GM18502 (cell line): ENCODE measurements around the gene ATP2A1.
"Not testable (repeated sequence)": the region's sequence is repeated elsewhere in the genome, so short reads cannot be mapped to it uniquely, and the experiment has no call there.

Source experiments
- ATAC-seq: cut with Tn5 transposase; IDR thresholded peaks from one replicate; pipeline ENCODE4 v1.9.1; 2021; ENCODE audit warnings: mild to moderate bottlenecking; ENCODE audit not compliant: unreplicated experiment, poor library complexity

The ATP2A1 gene

GRCh38 chr16:28880589-28880915 lies 2.3 kb downstream of the ATP2A1 start:
- ATAC-seq, result no peak

GRCh38 chr16:28880955-28881354 lies 2.7 kb downstream of the ATP2A1 start:
- no peak for ATAC-seq

DNA sequence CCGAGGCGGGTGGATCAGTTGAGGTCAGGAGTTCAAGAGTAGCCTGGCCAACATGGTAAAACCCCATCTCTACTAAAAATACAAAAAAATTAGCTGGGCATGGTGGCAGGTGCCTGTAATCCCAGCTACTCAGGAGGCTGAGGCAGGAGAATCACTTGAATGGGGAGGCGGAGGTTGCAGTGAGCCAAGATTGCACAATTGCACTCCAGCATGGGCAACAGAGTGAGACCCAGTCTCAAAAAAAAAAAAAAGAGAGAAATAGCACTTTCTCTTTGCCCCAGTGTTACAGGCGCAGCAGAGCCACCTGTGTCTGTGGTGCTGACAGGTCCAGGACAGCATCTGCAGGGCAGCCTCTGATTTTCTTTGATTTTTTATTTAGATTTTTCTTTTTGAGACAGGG lies 3.3 kb downstream of the ATP2A1 start:
- ATAC-seq, result not testable (repeated sequence)

DNA sequence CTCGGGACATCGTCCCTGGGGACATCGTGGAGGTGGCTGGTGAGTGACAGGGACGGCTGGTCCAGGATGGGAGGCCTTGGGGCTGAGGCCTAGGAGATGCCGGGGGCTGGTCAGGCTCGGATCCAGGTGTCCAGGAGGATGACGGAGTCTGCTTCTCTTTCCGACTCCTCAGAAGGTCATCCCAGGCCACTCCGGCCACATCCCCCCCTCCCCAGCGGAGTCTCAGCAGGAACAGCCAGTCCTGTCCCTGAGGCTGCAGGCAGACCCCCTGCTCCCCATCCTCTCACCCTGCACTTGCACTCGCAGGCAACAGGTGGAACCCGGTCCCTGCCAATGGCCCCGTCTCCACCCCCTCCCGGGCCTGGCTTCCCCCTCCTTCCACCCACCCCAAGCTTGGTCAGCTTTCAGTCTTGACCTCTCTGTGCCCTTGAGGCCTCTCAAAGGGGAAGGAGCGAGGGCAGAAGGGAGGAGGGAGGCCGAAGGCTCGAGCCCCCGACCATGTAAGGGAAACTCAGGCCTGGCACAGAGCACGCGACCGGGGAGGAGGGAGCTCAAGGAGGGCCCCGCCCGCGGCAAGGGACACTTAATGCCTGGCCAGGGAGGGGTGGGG lies 4.4 kb downstream of the ATP2A1 start:
- no peak for ATAC-seq

GRCh38 chr16:28883221-28883996 lies 5.1 kb downstream of the ATP2A1 start:
- ATAC-seq, result no peak

DNA sequence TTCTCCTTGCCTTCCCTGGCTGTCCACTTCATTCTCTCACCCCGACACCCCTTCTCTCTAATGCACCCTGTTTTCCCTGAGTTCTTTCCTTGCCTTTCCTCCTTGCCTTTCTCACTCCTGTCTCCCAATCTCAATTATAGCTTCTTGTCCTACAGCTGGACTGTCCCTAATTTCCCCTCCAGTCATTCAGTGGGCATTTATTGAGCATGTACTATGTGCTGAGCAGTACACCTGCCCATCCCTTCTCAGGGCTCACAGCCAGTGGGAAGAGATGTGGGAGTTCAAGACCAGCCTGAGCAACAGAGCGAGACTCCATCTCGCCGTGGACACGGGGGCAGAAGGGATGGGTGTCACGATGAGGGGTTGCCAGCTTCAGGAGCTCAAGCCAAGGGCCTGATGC lies 5.8 kb downstream of the ATP2A1 start:
- no peak for ATAC-seq

- ATAC-seq, result no peak
Observed at GRCh38 chr16:28886945-28887344, 8.7 kb downstream of the ATP2A1 start.

DNA sequence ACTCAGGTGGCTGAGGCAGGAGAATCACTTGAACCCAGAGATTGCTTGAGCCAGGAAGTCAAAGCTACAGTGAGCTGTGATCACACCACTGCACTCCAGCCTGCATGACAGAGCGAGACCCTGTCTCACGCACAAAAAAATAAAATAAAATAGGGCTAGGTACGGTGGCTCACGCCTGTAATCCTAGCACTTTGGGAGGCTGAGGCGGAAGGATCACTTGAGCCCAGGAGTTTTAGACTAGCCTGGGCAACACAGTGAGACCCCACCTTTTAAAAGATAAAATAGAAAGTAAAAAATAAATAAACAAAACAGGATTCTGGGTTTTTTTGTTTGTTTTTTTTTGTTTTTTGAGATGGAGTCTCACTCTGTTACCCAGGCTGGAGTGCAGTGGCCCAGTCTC lies 12.1 kb downstream of the ATP2A1 start:
- not testable (repeated sequence) for ATAC-seq

- ATAC-seq, result no peak
Observed at GRCh38 chr16:28891964-28892890, 13.9 kb downstream of the ATP2A1 start.

- ATAC-seq, result no peak
Observed at GRCh38 chr16:28893291-28893690, 15.0 kb downstream of the ATP2A1 start.

DNA sequence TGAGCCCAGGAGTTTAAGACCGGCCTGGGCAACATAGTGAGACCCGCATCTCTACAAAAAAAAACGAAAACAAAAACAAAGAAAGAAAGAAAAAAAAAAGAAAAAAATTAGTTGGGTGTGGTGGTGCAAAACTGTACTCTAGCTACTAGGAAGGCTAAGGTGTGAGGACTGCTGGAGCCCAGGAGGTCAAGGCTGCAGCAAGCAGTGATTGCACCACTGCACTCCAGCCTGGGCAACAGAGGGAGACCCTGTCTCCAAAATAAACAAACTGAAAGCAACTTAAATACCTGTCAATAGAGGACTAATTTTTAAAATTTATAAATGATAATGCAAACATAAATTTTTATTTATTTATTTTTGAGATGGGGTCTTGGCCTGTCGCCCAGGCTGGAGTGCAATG lies 17.3 kb downstream of the ATP2A1 start:
- no peak for ATAC-seq

DNA sequence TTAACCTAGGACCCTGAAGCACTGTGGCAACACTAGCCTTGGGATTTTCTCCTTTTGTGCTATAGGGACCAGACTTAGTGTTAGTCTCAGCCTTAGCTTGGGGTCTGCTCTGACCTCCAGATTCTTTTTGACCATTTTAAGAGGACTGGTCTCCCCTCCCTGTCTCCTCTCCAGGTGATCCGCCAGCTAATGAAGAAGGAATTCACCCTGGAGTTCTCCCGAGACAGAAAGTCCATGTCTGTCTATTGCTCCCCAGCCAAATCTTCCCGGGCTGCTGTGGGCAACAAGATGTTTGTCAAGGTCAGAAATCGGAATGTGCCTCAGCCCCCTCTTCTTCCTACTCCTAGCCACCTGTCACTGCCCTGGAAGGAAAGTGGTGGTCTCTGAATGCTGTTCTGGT lies 19.5 kb downstream of the ATP2A1 start:
- no peak for ATAC-seq

GRCh38 chr16:28898266-28898665 lies 20.0 kb downstream of the ATP2A1 start:
- no peak for ATAC-seq

- no peak for ATAC-seq
Observed at GRCh38 chr16:28898942-28899341, 20.7 kb downstream of the ATP2A1 start.

GRCh38 chr16:28899882-28900590 lies 21.7 kb downstream of the ATP2A1 start:
- no peak for ATAC-seq

DNA sequence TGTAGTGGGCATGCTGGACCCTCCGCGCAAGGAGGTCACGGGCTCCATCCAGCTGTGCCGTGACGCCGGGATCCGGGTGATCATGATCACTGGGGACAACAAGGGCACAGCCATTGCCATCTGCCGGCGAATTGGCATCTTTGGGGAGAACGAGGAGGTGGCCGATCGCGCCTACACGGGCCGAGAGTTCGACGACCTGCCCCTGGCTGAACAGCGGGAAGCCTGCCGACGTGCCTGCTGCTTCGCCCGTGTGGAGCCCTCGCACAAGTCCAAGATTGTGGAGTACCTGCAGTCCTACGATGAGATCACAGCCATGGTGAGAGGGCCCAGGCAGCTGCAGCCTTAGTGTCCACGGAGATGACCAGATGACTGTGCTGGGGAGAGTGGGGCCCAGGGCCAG lies 22.3 kb downstream of the ATP2A1 start:
- ATAC-seq, result no peak

DNA sequence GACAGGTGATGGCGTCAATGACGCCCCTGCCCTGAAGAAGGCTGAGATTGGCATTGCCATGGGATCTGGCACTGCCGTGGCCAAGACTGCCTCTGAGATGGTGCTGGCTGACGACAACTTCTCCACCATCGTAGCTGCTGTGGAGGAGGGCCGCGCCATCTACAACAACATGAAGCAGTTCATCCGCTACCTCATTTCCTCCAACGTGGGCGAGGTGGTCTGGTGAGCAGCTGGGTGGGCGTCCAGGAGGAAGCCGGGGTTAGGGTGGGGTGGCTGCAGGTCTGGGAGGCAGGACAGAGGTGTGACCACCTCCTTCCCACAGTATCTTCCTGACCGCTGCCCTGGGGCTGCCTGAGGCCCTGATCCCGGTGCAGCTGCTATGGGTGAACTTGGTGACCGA lies 23.6 kb downstream of the ATP2A1 start:
- ATAC-seq, result no peak

DNA sequence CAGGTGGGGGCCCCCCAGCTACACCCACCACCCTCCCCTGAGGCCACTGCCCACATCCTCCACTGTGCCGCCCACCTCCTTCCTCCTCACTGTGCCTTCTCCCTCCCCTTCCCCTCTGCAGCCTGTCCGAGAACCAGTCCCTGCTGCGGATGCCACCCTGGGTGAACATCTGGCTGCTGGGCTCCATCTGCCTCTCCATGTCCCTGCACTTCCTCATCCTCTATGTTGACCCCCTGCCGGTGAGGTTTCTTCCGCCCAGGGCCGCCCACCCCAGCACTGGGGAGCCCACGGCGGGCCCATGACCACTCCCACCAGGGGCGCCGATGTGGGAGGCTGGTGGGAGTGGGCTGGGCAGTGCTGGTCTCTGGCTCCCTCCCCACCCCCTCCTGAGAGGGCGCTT lies 24.6 kb downstream of the ATP2A1 start:
- ATAC-seq, result no peak

- ATAC-seq, result no peak
Observed at GRCh38 chr16:28903344-28904042, 25.2 kb downstream of the ATP2A1 start.

DNA sequence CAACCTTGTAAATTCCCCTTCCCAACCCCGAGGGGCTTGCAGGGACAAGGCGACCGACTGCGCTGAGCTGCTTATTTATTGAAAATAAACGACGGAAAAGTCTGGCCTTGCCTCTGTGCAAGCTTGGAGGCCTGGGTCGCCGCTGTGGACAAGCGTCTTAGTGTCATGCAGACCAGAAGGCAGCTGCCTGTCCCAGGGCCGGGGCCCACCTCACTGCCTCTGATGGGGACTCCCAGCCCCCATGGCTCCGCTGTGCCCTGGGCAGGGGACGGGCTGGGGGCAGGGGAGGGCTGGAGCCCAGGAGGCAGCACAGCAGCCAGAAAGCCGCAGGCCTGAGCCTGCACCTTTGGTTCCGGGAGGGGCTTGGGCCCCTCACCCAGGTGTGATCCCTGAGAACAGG lies 26.1 kb downstream of the ATP2A1 start:
- no peak for ATAC-seq
